Esophagus mucosa (tissue), 1 donor: ENCODE data around the gene APBB1IP. TPM values are rescaled to one million over a fixed set of nuclear protein-coding genes. Genes with fewer than 3 reads are reported as not detected.
A peak's percentile ranks its signal among the peaks of the same experiment; 100 is the strongest.
"Not testable (repeated sequence)": the region's sequence is repeated elsewhere in the genome, so short reads cannot be mapped to it uniquely, and the experiment has no call there.

Experiments used
- ATAC-seq: fragments of 200-7000 bp; cut with Tn5 transposase; one replicate; pipeline ENCODE4 v1.9.1; 2020
- total RNA-seq: library from RNA; stranded (reverse); gene quantifications from one replicate; pipeline ENCODE4 v1.2.4, GENCODE V29; 2023
- donor health status: DM: yes; HTN: yes; CAD: no.

The APBB1IP gene
- total RNA-seq, 1 donor from 2014 or later = 1.4 TPM

- no peak for ATAC-seq
Measured at GRCh38 chr10:26478061-26478460, 39.9 kb downstream of the APBB1IP start.

GRCh38 chr10:26479766-26480492 lies 41.8 kb downstream of the APBB1IP start:
- no peak for ATAC-seq

- ATAC-seq = no peak
Measured at GRCh38 chr10:26481315-26481692, 43.2 kb downstream of the APBB1IP start.

GRCh38 chr10:26481914-26482550 lies 43.9 kb downstream of the APBB1IP start:
- peak; percentile 66 for ATAC-seq

- ATAC-seq = no peak
Measured at GRCh38 chr10:26483554-26483953, 45.4 kb downstream of the APBB1IP start.

GRCh38 chr10:26485150-26485941 lies 47.2 kb downstream of the APBB1IP start:
- ATAC-seq = no peak

GRCh38 chr10:26486304-26486703 lies 48.2 kb downstream of the APBB1IP start:
- no peak for ATAC-seq

GRCh38 chr10:26486990-26487850 lies 49.1 kb downstream of the APBB1IP start:
- peak; percentile 38 for ATAC-seq

- ATAC-seq = no peak
Measured at GRCh38 chr10:26488344-26488743, 50.2 kb downstream of the APBB1IP start.

- ATAC-seq = no peak
Measured at GRCh38 chr10:26489081-26489480, 50.9 kb downstream of the APBB1IP start.

- not testable (repeated sequence) for ATAC-seq
Measured at GRCh38 chr10:26490367-26490766, 52.2 kb downstream of the APBB1IP start.

- ATAC-seq = no peak
Measured at GRCh38 chr10:26491276-26491675, 53.1 kb downstream of the APBB1IP start.

- ATAC-seq = no peak
Measured at GRCh38 chr10:26491934-26492333, 53.8 kb downstream of the APBB1IP start.

GRCh38 chr10:26492725-26493124 lies 54.6 kb downstream of the APBB1IP start:
- ATAC-seq = not testable (repeated sequence)

- ATAC-seq = no peak
Measured at GRCh38 chr10:26494018-26494417, 55.9 kb downstream of the APBB1IP start.

GRCh38 chr10:26499426-26499825 lies 61.3 kb downstream of the APBB1IP start:
- ATAC-seq = no peak

- no peak for ATAC-seq
Measured at GRCh38 chr10:26502986-26503385, 64.8 kb downstream of the APBB1IP start.

GRCh38 chr10:26503911-26504310 lies 65.8 kb downstream of the APBB1IP start:
- no peak for ATAC-seq

- ATAC-seq = not testable (repeated sequence)
Measured at GRCh38 chr10:26504429-26504828, 66.3 kb downstream of the APBB1IP start.

- ATAC-seq = no peak
Measured at GRCh38 chr10:26505491-26505890, 67.3 kb downstream of the APBB1IP start.

GRCh38 chr10:26506736-26507135 lies 68.6 kb downstream of the APBB1IP start:
- ATAC-seq = no peak

- ATAC-seq = no peak
Measured at GRCh38 chr10:26507441-26507840, 69.3 kb downstream of the APBB1IP start.

GRCh38 chr10:26508016-26508415 lies 69.9 kb downstream of the APBB1IP start:
- no peak for ATAC-seq
